Glutamatergic neuron (in vitro differentiated cells): ENCODE results near the gene ZNF74. TPM values are rescaled to one million over a fixed set of nuclear protein-coding genes. Genes with fewer than 3 reads are reported as not detected.
"Not testable (repeated sequence)": the region's sequence is repeated elsewhere in the genome, so short reads cannot be mapped to it uniquely, and the experiment has no call there.

Experiments
- DNase-seq: peaks from one replicate; pipeline ENCODE4 v3.0.0; 2022
- H3K27ac Mint-ChIP-seq: one replicate; pipeline ENCODE4 v1.8.0; 2020; ENCODE audit warnings: mild to moderate bottlenecking, mixed read lengths, inconsistent platforms; ENCODE audit not compliant: unreplicated experiment
- H3K27me3 Mint-ChIP-seq: one replicate; pipeline ENCODE4 v1.8.0; 2020; ENCODE audit warnings: mild to moderate bottlenecking, moderate library complexity, mixed read lengths, inconsistent platforms; ENCODE audit not compliant: unreplicated experiment
- H3K36me3 Mint-ChIP-seq: one replicate; pipeline ENCODE4 v1.8.0; 2020; ENCODE audit warnings: mild to moderate bottlenecking, mixed read lengths, inconsistent platforms; ENCODE audit not compliant: unreplicated experiment
- H3K4me1 Mint-ChIP-seq: one replicate; pipeline ENCODE4 v1.8.0; 2020; ENCODE audit warnings: mild to moderate bottlenecking, low read depth, mixed read lengths, inconsistent platforms; ENCODE audit not compliant: unreplicated experiment
- H3K4me3 Mint-ChIP-seq: one replicate; pipeline ENCODE4 v1.8.0; 2020; ENCODE audit warnings: mild to moderate bottlenecking, mixed read lengths, inconsistent platforms; ENCODE audit not compliant: unreplicated experiment
- H3K9me3 Mint-ChIP-seq: one replicate; pipeline ENCODE4 v1.8.0; 2020; ENCODE audit warnings: mild to moderate bottlenecking, moderate library complexity, mixed read lengths, inconsistent platforms; ENCODE audit not compliant: unreplicated experiment
- total RNA-seq: library from RNA; stranded (reverse); fragmentation: NEBNext Ultra II Directional; extraction: Animal tissue kit (Norgen Biotek cat#: 25700); gene quantifications from one replicate; pipeline ENCODE4 v1.2.1, GENCODE V29; 2021; ENCODE audit not compliant: unreplicated experiment
- TF ChIP-seq, protein P1 (sequence below): fragments of 200-600 bp; sonication (generic); IDR thresholded peaks from one replicate; pipeline ENCODE4 v1.5.0; 2021; ENCODE audit not compliant: partially characterized antibody, unreplicated experiment

Gene ZNF74
- total RNA-seq, 1 donor from 2014 or later = 50.3 TPM

DNA sequence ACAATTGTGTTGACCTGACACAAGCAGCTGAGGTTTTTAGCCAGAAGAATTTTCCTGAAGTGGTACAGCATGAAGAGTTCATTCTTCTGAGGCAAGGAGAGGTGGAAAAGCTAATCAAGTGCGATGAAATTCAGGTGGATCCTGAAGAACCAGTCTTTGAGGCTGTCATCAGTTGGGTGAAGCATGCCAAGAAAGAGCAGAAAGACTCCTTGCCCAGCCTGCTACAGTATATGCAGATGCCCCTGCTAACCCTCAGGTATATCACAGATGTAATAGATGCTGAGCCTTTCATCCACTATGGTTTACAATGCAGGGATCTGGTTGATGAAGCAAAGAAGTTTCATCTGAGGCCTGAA is 56.6 kb downstream of the ZNF74 start:
- no peak for DNase-seq
- H3K27me3 Mint-ChIP-seq = peaks cover 2% of the 10 kb centered on the region
- H3K36me3 Mint-ChIP-seq = no peaks in the 10 kb centered on the region
- H3K9me3 Mint-ChIP-seq = peaks cover 3% of the 10 kb centered on the region
- H3K4me3 Mint-ChIP-seq = no peak overlapping the region
- peaks cover 7% of the 10 kb centered on the region for H3K4me1 Mint-ChIP-seq
- no peak overlapping the region for H3K27ac Mint-ChIP-seq
- TF ChIP-seq, protein P1, sequence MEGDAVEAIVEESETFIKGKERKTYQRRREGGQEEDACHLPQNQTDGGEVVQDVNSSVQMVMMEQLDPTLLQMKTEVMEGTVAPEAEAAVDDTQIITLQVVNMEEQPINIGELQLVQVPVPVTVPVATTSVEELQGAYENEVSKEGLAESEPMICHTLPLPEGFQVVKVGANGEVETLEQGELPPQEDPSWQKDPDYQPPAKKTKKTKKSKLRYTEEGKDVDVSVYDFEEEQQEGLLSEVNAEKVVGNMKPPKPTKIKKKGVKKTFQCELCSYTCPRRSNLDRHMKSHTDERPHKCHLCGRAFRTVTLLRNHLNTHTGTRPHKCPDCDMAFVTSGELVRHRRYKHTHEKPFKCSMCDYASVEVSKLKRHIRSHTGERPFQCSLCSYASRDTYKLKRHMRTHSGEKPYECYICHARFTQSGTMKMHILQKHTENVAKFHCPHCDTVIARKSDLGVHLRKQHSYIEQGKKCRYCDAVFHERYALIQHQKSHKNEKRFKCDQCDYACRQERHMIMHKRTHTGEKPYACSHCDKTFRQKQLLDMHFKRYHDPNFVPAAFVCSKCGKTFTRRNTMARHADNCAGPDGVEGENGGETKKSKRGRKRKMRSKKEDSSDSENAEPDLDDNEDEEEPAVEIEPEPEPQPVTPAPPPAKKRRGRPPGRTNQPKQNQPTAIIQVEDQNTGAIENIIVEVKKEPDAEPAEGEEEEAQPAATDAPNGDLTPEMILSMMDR = no peak

DNA sequence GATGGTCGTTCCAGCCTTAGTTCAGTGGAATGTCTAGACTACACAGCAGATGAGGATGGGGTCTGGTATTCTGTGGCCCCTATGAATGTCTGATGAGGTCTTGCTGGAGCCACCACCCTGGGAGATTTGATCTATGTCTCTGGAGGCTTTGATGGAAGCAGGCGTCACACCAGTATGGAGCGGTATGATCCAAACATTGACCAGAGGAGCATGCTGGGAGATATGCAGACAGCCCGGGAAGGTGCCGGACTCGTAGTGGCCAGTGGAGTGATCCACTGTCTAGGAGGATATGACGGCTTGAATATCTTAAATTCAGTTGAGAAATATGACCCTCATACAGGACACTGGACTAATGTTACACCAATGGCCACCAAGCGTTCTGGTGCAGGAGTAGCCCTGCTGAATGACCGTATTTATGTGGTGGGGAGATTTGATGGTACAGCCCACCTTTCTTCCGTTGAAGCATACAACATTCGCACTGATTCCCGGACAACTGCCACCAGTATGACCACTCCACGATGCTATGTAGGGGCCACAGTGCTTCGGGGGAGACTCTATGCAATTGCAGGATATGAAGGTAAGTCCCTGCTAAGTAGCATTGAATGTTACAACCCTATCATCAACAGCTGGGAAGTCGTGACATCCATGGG is 57.3 kb downstream of the ZNF74 start:
- DNase-seq = not testable (repeated sequence)

DNA sequence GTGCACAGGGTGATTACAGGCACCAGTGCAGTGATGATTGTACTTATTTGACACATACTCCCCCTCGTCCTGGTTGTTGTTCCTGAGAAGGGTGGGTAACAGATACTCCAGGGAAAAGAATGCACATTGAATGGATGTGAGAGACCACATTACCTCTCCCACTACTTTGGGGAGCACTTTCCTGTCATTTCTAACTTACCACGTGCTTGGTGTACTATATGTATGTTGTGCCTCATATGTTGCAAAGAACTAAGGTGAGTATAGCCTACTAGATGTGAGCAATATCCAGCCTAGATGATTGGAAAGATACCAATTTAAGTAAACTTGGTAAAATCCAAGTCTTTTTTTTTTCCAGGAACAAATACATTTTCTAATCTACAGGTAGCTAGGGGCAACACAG is 58.0 kb downstream of the ZNF74 start:
- H3K9me3 Mint-ChIP-seq = peaks cover 3% of the 10 kb centered on the region
- H3K27me3 Mint-ChIP-seq = peaks cover 2% of the 10 kb centered on the region

More for the DNA sequence above, 57.3 kb downstream of the ZNF74 start:
- not testable (repeated sequence) for H3K4me3 Mint-ChIP-seq, H3K9me3 Mint-ChIP-seq, H3K27me3 Mint-ChIP-seq, H3K36me3 Mint-ChIP-seq, H3K27ac Mint-ChIP-seq
- peaks cover 13% of the 10 kb centered on the region for H3K4me1 Mint-ChIP-seq

DNA sequence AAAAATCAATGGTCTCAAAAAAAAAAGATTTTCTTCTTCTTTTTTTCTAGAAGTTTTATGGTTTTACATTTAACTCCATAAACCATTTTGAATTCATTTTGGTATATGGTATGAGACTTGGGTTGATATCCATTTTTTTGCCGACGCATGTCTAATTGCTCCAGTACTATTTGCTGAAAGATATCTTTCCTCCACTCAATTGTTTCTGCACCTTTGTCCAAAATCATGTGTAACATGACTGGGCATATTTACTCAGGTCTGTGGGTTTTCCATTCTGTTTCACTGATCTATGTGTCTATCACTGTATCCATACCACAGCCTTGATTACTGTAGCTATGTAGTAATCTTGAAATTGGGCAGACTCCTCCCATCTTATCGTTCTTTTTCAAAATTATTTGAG is 59.3 kb downstream of the ZNF74 start:
- Mint-ChIP-seq H3K27ac (no peak overlapping the region), H3K27me3 (peaks cover 2% of the 10 kb centered on the region), H3K4me1 (peaks cover 15% of the 10 kb centered on the region), H3K4me3 (no peak overlapping the region), H3K36me3 (no peaks in the 10 kb centered on the region), H3K9me3 (peaks cover 3% of the 10 kb centered on the region)
- DNase-seq = no peak
- TF ChIP-seq, protein P1 = no peak

More for the DNA sequence above, 58.0 kb downstream of the ZNF74 start:
- Mint-ChIP-seq H3K27ac (no peak overlapping the region), H3K4me1 (peaks cover 16% of the 10 kb centered on the region), H3K36me3 (no peaks in the 10 kb centered on the region), H3K4me3 (no peak overlapping the region)
- TF ChIP-seq, protein P1 = no peak
- DNase-seq = no peak

DNA sequence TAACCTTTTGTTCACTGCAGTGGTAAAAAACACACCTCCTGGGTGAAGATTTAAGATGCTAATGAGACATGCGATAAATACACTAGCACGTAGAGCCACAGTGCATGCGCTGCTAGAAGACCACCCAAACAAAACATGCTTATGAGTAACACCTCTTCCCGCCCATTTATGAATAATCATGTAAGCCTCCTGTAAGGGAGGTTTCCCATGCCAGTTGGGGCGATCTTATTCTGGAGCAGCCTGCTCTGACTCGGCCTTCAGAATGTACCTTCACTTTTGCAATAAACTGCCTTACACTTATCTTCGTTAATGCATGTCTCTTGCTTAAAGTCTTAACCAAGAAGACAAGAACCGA is 61.7 kb downstream of the ZNF74 start:
- TF ChIP-seq, protein P1 = no peak
- Mint-ChIP-seq H3K4me3 (peak overlapping the region; percentile 46), H3K27me3 (peaks cover 2% of the 10 kb centered on the region), H3K36me3 (no peaks in the 10 kb centered on the region), H3K27ac (no peak overlapping the region), H3K9me3 (peaks cover 3% of the 10 kb centered on the region), H3K4me1 (peaks cover 19% of the 10 kb centered on the region)
- no peak for DNase-seq
